PC-9 (cell line): Measurements from ENCODE around the gene ZNF549. TPM values are rescaled to one million over a fixed set of nuclear protein-coding genes. Genes with fewer than 3 reads are reported as not detected.

Experiments used
- BruUV-seq: library from RNA; stranded (reverse); fragments of 400-500 nt; replicated peaks from 2 replicates; lab custom pipeline; 2021; lab: Mats Ljungman, UMichigan
- CTCF ChIA-PET: fragments of 300-600 bp; sonication (Branson Sonifier 250); formaldehyde crosslinking; loops from one replicate; lab custom pipeline; 2022; ENCODE audit warnings: antibody characterized with exemption; lab: Charles Lee
- POLR2A ChIA-PET: fragments of 300-600 bp; sonication (Branson Sonifier 250); formaldehyde crosslinking; loops from one replicate; lab custom pipeline; 2022; ENCODE audit warnings: antibody characterized with exemption; ENCODE audit not compliant: unreplicated experiment; lab: Charles Lee
- DNase-seq, 2 experiments: peaks; one replicate each; pipeline versions ENCODE4 v3.0.0 to v3.0.0-alpha.2; 2015 to 2022; ENCODE audit warnings: mixed read lengths in 1 of 2
- H2AFZ ChIP-seq: fragments of 200-600 bp; sonication (generic); 2 replicates; pipeline ENCODE4 v1.8.1; 2017; ENCODE audit warnings: antibody characterized with exemption
- H3F3A ChIP-seq: fragments of 200-600 bp; sonication (generic); 2 replicates; pipeline ENCODE4 v1.8.1; 2017; ENCODE audit warnings: antibody characterized with exemption, mild to moderate bottlenecking, low read depth; ENCODE audit not compliant: insufficient read depth
- H3K27ac ChIP-seq: fragments of 200-600 bp; sonication (generic); 2 replicates; pipeline ENCODE4 v1.6.1; 2016; ENCODE audit warnings: mixed run types
- H3K27me3 ChIP-seq: fragments of 200-600 bp; sonication (generic); 2 replicates; pipeline ENCODE4 v1.6.1; 2016; ENCODE audit warnings: low read depth, mixed run types; ENCODE audit not compliant: insufficient read depth
- H3K36me3 ChIP-seq: fragments of 200-600 bp; sonication (generic); 2 replicates; pipeline ENCODE4 v1.6.1; 2016; ENCODE audit warnings: low read depth, mixed run types
- H3K4me1 ChIP-seq: fragments of 200-600 bp; sonication (generic); replicated peaks from 2 replicates; pipeline ENCODE4 v1.6.1; 2016; ENCODE audit warnings: mixed run types; ENCODE audit not compliant: insufficient read depth
- H3K4me2 ChIP-seq: fragments of 200-600 bp; sonication (generic); 2 replicates; pipeline ENCODE4 v1.6.1; 2017; ENCODE audit warnings: mixed run types
- H3K4me3 ChIP-seq: fragments of 200-600 bp; sonication (generic); 2 replicates; pipeline ENCODE4 v1.6.1; 2016; ENCODE audit warnings: mixed run types
- H3K79me2 ChIP-seq: fragments of 200-600 bp; sonication (generic); 2 replicates; pipeline ENCODE4 v1.6.1; 2017; ENCODE audit warnings: low read depth, mixed run types
- H3K9me2 ChIP-seq: fragments of 200-600 bp; sonication (generic); 2 replicates; pipeline ENCODE4 v1.8.1; 2017; ENCODE audit warnings: mild to moderate bottlenecking; ENCODE audit not compliant: insufficient read depth
- H3K9me3 ChIP-seq: fragments of 200-600 bp; sonication (generic); 2 replicates; pipeline ENCODE4 v1.8.1; 2016; ENCODE audit warnings: low read depth; ENCODE audit not compliant: insufficient read depth
- H4K20me1 ChIP-seq: fragments of 200-600 bp; sonication (generic); 2 replicates; pipeline ENCODE4 v1.8.1; 2017; ENCODE audit not compliant: insufficient read depth
- CTCF ChIP-seq: fragments of 200-600 bp; sonication (generic); conservative IDR thresholded peaks from 2 replicates; pipeline ENCODE4 v1.6.1; 2017; ENCODE audit warnings: mixed run types, antibody characterized with exemption, mild to moderate bottlenecking, moderate library complexity
- EZH2 ChIP-seq: fragments of 200-600 bp; sonication (generic); IDR thresholded peaks from 2 replicates; pipeline ENCODE4 v1.8.0; 2017; ENCODE audit warnings: antibody characterized with exemption, low read depth
- intact Hi-C: fragments of 100-400 bp; cut with micrococcal nuclease; formaldehyde crosslinking; loops from one replicate; pipeline ENCODE4 v1.10.0; 2022; ENCODE audit not compliant: unreplicated experiment
- total RNA-seq: library from RNA; stranded (reverse); gene quantifications from 2 replicates; pipeline ENCODE4 v1.2.3, GENCODE V29; 2021

The ZNF549 gene
- total RNA-seq, 1 experiment from 2014 or later = 6.5 TPM

- no peak overlapping the region for H3K4me3 ChIP-seq
- H3K79me2 ChIP-seq = peaks cover 4% of the 10 kb centered on the region; the same call in 1 of the 2 replicates
- DNase-seq = no peak
- no peak overlapping the region for H3K27ac ChIP-seq
- no peaks in the 10 kb centered on the region for H3K36me3 ChIP-seq
- peaks cover 16% of the 10 kb centered on the region for H3K9me3 ChIP-seq
- no peak overlapping the region for H3K4me2 ChIP-seq
- peaks cover 4% of the 10 kb centered on the region; the same call in 1 of the 2 replicates for H3K4me1 ChIP-seq
- CTCF ChIA-PET = no interaction called here
- H3F3A ChIP-seq = no peaks in the 10 kb centered on the region
- no peaks in the 10 kb centered on the region for H4K20me1 ChIP-seq
- TF ChIP-seq CTCF = no peak
- no peak for TF ChIP-seq EZH2
- no peaks in the 10 kb centered on the region for H3K9me2 ChIP-seq
- H3K27me3 ChIP-seq = 0 out of 2 replicates have a peak, but pooled peaks cover 3% of the 10 kb centered on the region
- POLR2A ChIA-PET = no interaction called here
- intact Hi-C loops = no loop called here
- no TSS peak for BruUV-seq
- H2AFZ ChIP-seq = no peak overlapping the region
Measured at GRCh38 chr19:57583104-57583520, 56.0 kb downstream of the ZNF549 start.

GRCh38 chr19:57583521-57584416 lies 56.6 kb downstream of the ZNF549 start, which contains the start of gene ZIK1:
Gene ZIK1, plus strand, starts transcription at chr19:57584145. Its CDS starts 212 bp downstream, at chr19:57584357.
- no TSS peak for BruUV-seq
- POLR2A ChIA-PET = no interaction called here
- Histone ChIP-seq H3K9me3 (peaks cover 17% of the 10 kb centered on the region), H3K36me3 (no peaks in the 10 kb centered on the region), H4K20me1 (no peaks in the 10 kb centered on the region), H3K27me3 (0 out of 2 replicates have a peak, but pooled peaks cover 3% of the 10 kb centered on the region), H3K4me1 (peaks cover 4% of the 10 kb centered on the region; the same call in 1 of the 2 replicates), H3K79me2 (no peaks in the 10 kb centered on the region), H3F3A (no peaks in the 10 kb centered on the region), H3K4me2 (no peak within 1 kb of the TSS), H3K4me3 (no peak within 1 kb of the TSS), H2AFZ (no peak within 1 kb of the TSS), H3K27ac (no peak within 1 kb of the TSS), H3K9me2 (no peaks in the 10 kb centered on the region)
- intact Hi-C loops = no loop called here
- TF ChIP-seq EZH2 (no peak), CTCF (no peak)
- DNase-seq = peak in 1 of 2 experiments; percentile 49
- CTCF ChIA-PET = no interaction called here

- Histone ChIP-seq H3K27me3 (no peaks in the 10 kb centered on the region), H3K9me3 (peaks cover 29% of the 10 kb centered on the region), H3K4me3 (no peak overlapping the region), H3K4me1 (no peaks in the 10 kb centered on the region), H3K4me2 (no peak overlapping the region), H4K20me1 (no peaks in the 10 kb centered on the region), H3K27ac (no peak overlapping the region), H2AFZ (no peak overlapping the region), H3K79me2 (no peaks in the 10 kb centered on the region), H3K9me2 (no peaks in the 10 kb centered on the region), H3F3A (no peaks in the 10 kb centered on the region), H3K36me3 (no peaks in the 10 kb centered on the region)
- CTCF ChIA-PET = no interaction called here
- POLR2A ChIA-PET = no interaction called here
- no peak for TF ChIP-seq CTCF
- TF ChIP-seq EZH2 = no peak
- no TSS peak for BruUV-seq
- peak in 1 of 2 experiments; percentile 39 for DNase-seq
- intact Hi-C loops = no loop called here
Measured at GRCh38 chr19:57587529-57587928, 60.4 kb downstream of the ZNF549 start.
